CD4-positive, alpha-beta T cell treated with Interleukin-2 at 100 ng/mL for 4 hours (primary cell): ENCODE data around the gene RAD51B.

Experiments used
- DNase-seq: peaks from one replicate; pipeline ENCODE4 v3.0.0-alpha.2; 2020; ENCODE audit warnings: low spot score

Gene RAD51B

DNA sequence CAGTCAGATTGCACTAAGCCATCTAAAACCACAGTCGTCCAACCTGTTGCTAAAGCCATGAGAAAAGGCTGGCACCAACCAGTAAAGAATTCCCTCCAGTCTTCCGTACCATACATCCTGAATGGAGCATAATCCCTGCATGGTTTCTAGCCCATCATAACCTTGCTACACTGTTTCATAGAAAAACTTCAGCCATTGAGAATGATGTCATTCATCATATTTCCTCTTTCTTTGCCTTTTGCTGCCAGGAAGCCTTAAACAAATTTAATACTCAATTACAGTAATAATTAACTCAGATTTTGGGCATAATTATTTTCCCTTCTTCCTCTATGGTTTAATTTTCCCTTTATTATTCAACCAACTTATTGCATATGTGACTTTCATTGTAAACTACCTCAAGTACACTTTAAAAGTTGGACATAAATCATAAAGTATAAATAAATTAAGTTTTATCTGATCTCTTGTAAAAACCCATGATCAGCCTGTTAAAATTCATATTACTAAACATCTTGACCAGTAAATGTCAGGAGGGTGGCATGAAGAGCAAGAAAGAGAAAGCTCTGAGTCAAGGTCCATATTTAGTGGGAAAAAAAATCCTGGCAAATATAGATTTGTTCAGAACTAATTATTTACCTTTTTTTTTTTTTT is 708.6 kb downstream of the RAD51B start:
- no peak for DNase-seq

DNA sequence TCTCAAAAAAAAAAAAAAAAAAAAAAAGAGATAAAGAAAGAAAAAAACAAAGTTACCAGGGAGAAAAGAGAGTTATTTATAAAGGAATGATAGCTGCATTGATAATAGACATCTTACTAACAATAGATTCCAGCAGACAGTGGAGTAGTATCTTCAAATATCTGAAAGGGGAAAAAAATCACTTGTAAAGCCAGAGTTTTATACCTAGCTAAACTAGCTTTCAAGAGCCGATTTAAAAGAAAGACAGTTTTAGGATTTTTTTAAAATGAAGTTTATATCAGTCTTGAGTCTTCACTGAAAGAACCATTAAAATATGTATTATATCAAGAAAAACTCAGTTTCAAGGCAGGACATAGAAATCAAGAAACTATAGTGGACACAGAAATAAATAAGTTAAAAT is 710.9 kb downstream of the RAD51B start:
- no peak for DNase-seq

DNA sequence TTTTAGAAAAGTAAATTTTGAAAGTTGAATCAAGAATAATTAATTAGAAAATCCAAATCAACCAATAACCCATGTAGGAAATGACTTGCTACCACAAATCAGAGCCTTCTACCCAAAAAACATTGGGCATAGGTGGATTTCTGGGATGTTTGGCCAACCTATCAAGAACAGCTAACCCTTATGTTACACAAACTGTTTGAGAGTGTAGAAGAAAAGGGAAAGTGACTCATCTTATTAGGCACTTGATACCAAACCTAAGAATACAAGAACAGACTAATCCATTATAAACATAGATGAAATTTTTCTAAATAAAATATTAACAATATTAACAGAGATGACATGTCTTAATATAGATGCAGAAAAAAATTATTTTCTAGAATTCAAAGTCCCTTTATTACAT is 712.9 kb downstream of the RAD51B start:
- no peak for DNase-seq

DNA sequence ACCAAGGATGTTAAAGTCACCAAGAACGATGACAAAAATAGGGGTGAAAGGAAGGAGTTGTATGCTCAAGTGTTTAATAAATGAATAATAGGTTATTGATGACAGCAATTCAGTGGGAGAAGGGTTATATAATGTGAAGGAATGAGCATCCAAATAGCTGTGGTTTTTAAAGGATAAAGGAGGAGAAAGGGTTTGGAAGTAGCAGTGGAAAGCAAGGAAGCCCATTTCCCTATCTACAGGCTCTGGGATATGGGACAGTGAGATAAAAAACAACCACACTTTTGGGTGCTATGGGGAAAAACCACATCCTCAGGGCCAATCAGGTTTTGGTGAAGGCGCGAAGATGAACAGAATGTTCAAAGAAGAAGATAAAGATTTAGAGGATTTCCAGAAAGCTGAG is 714.7 kb downstream of the RAD51B start:
- DNase-seq, result no peak

- DNase-seq, result no peak
These were observed 715.9 kb downstream of the RAD51B start for GRCh38 chr14:68535404-68536017.

DNA sequence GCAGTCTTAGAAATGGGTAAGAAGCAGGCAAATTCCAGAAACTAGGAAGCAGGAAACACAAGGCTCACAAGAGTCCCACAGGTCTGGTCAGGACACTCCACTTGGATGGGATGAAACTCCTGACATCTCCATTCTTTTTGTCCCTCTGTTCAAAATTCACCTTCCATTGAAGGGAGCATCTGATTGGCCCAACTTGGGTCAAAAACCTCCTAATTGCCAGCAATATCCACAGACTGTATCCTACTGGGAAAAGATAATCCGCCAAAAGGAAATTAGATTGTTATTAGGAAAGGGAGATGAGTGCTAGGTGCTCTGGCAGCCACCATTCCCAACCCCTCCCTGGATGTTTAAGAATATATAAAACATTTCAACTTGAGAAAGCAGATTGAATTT is 716.4 kb downstream of the RAD51B start:
- no peak for DNase-seq

- no peak for DNase-seq
These were observed 719.1 kb downstream of the RAD51B start for GRCh38 chr14:68538639-68539038.

DNA sequence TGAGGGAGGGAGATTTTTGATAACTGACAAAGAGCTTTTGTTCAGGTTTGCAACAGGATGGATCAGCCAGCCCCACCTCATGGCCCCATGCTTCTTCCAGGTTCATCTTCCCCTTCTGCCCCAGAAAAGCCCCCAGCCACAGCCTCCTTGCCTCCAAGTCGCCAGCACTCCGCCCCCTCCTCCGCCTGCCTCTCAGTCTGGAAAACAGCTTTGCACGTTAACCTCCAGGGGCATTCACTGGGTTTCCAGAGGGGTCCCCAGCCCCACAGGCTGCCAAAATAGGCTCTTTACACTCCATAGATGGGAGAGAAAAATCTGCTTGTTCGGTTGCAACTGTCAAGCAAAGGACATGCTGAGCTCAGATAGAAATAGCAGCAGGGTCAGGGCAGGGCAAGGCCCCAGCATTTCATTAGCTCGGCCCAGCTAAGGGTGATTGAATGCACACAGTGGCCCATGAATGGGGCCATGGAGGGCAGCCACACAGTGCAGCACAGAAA is 719.7 kb downstream of the RAD51B start:
- DNase-seq, result no peak

DNA sequence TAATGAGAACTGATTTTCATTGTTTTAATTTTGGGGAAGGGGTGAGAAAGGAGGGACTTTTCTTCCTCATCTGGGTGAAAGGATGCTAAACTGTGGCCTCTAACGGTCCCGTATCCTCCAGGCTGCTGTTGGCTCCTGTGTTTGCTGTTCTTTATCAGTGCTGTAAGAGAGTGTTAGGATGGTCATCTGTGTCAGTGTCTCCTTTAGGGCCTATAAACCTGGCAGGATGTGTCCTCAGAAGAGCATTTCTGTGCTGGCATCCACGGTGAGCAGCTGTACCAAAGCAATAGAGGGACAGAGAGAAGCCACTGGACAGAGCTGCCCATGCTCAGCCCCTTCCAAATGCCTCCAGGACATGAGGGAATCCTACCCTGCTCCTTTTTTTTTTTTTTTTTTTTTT is 720.2 kb downstream of the RAD51B start:
- no peak for DNase-seq

GRCh38 chr14:68541178-68541896 is 721.8 kb downstream of the RAD51B start:
- DNase-seq, result no peak

DNA sequence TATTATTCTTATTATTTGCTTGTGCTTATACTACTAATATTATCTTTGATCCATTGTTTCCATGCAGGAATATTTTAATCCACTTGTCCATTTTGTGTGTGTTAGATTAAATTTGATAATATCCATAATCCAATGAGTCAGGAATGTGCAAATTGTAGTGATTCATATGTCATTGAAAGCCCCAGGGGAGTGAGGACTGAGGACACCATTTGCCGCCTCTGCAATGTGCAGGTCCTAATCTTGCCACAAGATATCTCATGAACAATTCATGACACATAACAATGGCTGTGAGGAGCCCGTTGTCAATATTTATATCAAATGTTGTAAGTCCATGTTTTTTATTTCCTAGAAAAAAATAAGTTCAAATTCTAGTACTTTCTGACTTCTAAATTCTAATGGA is 722.8 kb downstream of the RAD51B start:
- DNase-seq, result no peak

- DNase-seq, result no peak
These were observed 723.9 kb downstream of the RAD51B start for GRCh38 chr14:68543516-68543915.

- no peak for DNase-seq
These were observed 724.7 kb downstream of the RAD51B start for GRCh38 chr14:68544081-68544892.

- no peak for DNase-seq
These were observed 727.3 kb downstream of the RAD51B start for GRCh38 chr14:68546839-68547238.

- DNase-seq, result no peak
These were observed 728.0 kb downstream of the RAD51B start for GRCh38 chr14:68547305-68548193.

DNA sequence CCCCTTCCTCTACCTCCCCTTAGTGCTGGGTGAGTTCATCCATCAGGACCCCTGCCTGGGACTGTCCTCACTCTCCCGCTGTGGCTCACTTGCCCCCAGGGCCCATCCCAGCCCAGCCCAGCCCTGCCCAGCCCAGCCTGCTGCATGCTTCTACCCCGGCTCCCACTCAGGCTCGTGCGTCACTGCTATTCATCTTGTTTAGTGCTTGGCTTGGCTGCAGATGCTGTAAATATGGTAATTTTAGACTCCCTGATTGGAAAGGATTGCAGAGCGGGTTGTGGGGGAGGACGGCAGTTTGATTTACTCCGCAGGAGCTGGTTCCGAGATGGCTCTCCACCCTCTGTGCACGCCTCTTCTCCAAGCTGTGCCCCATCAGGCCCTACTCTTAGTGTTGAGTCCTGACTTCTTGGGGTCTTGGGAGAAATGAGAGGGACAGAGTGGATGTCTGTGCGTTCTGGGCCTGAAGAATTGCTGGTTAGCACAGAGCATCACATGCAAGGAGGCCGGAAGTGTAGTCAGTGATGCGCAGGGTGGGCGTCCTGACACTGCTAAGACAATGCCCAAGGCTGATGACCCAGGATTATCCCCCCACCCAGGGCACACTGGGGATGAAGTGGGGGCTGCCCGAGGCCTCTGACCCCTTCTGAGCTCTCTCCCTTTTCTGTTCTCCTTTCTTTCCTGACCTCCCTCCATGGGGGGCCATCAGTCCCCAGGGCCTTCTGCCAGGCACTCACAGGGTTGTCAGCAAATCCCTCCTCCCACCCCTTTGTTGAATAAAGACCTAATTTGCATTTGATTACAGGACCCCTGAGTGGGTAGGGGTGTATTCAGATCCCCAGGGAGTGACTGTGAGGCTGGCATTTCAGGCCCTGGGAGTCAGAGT is 728.9 kb downstream of the RAD51B start:
- no peak for DNase-seq

- DNase-seq, result no peak
These were observed 730.7 kb downstream of the RAD51B start for GRCh38 chr14:68550338-68550715.

DNA sequence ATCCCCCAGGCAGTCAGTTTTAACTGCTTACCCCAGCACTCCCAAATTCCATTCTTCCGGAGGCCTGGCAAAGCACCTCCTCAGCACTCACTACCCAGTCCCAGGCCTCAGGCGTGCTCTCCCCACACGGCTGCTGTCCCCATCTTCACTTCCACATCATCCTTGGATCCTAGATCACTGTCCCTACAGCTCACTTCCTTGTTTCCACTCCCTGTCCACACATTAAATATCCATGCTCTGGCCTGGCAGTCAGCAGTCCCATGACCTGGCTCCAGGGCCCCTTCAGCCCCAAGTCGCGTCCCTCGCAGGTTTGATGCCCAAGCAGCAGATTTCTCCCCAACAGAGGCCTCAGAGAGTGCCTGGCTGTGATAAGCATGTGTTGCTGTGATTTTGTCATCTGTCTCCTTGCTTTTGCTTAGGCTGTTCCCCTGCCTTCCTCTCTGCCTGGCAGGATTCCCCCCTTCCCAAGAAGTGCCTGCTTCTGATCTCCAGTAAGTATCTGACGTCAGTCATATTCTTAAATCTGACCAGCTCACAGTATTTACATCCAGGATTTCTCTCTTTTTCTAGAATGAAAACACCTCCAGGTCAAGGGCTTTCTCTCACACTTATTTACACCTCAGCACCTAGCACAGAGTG is 731.6 kb downstream of the RAD51B start:
- no peak for DNase-seq

DNA sequence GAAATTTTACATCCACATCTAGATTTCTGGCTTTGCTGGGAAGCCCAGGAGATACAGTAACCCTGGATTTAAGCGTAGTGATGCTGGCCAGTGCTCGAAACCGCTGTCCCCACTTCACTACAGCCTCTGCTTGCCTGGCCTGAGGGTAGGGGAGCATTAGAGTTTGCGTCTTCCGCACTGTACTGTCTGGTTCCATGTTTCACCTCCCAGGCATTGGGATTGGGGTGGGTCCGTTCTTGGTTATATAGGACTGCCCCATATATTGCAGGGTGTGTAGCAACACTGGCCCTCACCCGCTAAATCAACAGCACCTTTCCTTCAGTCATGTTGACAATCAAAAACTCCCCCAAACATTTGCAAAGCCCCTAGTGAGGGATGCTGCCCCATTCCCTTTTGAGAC is 732.5 kb downstream of the RAD51B start:
- DNase-seq, result no peak

DNA sequence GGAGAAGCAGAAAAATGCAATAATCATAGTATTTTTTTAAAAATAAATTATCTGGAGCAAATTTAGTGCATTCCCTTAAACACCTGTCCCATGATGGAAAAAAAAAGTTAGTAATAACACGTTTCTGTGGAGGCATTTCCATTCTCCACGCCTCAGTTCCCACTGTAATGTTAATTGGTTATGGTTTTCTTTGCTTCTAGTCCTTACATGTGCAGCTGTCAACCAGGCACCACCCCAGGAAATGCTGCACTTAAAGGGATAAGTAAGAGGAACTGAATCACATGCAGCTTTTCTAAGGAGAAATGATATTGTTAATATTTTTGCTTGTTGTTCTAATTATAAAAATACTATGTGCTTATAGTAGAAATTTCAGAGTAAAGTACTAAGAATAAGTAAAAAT is 733.0 kb downstream of the RAD51B start:
- DNase-seq, result no peak
